Activated CD4-positive, CD25-positive, alpha-beta regulatory T cell (primary cell): ENCODE measurements around the gene TLL2.
"Not testable (repeated sequence)": the region's sequence is repeated elsewhere in the genome, so short reads cannot be mapped to it uniquely, and the experiment has no call there.

Experiments
- DNase-seq, 4 experiments: peaks; one replicate each; lab custom pipeline; 2025; lab: John Stamatoyannopoulos, UW

TLL2 gene

GRCh38 chr10:96513698-96514561 is at the start of gene TLL2:
Gene TLL2 (minus strand): TSS chr10:96513926. CDS start chr10:96513685, 241 bp downstream.
- peak in 1 of 4 experiments; percentile 18 for DNase-seq

DNA sequence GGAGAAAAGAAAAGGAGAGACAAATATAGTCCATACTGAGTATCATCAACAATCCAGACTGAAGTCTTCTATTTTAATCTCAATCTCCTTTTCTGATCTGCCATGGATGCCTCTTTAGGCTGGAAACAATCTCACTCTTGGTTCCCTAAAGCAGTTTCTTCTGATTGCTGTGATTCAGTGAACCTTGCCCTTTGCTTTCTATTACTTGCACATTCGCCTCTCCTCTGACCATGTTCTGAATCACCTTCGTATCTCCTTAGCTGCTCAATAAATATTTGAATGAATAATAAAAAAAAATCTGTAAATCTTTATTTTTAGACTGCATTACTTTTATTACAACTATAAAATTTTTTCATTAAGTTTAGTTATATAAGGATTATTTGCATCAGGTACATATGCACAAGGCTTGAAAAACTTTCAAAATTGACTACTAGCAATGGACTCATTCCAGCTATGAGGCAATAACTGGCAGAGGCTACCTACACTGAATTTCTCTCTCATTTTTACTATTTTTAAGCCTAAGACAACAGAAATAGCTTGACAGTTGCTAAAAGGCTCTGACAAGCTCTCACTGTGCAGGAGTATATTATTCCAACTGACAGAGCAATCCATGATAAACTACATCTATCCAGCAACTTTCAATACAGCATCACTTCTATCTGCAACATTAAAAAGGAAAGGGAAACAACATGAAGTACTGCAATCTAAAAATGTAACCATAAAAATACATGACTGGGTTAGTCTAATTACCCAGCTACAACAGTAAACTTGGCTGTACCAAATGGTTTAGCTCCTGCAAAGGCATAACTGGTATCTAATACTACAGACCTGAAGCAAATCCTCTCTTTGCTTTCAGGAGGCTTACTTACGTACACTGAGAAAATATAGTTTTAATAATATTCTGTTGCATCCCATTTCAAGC is 47.5 kb upstream of the TLL2 start:
- no peak for DNase-seq

DNA sequence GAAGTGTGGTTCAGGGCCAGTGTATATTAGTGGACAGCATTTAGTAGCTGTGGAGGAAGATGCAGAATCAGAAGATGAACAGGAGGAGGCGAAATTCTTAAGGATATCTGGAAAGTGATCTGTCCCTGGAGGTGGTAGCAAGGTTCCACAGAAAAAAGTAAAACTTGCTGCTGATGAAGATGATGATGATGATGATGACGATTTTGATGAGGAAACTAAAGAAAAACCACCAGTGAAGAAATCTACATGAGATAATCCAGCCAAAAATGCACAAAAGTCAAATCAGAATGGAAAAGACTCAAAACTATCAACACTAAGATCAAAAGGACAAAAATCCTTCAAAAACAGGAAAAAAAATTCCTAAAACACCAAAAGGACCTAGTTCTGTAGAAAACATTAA is 46.8 kb upstream of the TLL2 start:
- no peak for DNase-seq

DNA sequence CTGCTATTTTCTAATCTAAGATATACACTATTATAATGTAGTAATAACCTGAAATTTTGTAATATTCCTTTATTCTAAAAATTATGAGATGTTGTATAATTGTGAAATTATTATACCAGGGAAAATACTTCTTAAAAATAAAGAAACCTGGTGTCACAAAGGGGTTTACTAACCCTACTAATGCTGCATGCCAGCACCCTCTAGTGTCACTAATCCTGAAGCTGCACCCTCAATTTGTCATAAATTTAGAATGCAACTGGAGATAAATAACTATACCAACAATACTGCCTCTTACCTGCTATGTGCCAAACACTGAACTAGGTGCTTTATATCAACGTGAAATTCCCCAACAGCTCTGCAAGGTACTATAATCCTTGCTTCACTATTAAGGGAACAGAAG is 42.3 kb upstream of the TLL2 start:
- DNase-seq: no peak

DNA sequence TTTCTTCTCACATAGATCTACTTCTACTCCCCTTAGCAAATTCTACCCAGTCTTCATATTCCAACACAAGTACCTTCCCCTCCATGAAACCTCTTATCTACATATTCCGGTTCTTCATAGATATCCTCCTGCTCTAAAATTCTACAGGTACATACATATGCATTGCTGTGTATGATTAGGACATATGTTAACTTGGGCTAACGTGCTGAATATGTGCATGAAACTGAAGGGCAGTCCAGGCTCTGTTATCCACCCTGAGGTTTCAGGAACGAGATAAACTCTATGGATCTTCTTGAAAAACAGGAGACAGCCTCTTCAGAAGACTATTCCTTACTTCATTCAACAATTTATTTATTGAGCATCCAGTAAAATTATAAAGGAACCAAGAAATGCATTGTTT is 41.6 kb upstream of the TLL2 start:
- no peak for DNase-seq

DNA sequence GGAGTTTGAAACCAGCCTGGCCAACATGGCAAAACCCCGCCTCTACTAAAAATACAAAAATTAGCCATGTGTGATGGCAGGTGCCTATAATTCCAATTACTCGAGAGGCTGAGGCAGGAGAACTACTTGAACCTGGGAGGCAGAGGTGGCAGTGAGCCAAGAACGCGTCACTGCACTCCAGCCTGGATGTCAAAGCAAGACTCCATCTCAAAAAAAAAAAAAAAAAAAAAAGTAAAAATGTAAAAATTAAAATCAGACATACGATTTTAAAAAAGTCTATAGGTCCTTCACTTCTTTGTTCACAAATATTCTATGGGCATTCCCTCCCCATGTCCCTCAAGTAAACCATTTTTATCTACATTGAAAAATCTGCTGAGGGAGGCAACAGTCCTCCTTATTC is 34.9 kb upstream of the TLL2 start:
- DNase-seq: no peak

DNA sequence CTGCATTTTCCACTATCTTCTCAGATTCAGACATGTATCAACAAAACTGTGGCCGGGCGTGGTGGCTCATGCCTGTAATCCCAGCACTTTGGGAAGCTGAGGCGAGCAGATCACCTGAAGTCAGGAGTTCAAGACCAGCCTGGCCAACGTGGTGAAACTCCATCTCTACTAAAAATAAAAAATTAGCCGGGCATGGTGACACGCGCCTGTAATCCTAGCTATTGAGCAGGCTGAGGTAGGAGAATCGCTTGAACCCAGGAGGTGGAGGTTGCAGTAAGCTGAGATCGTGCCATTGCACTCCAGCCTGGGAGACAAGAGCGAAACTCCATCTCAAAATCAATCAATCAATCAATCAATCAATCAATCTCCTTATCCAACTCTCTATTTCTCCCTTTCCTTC is 31.8 kb upstream of the TLL2 start:
- DNase-seq: not testable (repeated sequence)

GRCh38 chr10:96541921-96542320 is 28.2 kb upstream of the TLL2 start:
- DNase-seq: no peak

- DNase-seq: no peak
These were observed 26.5 kb upstream of the TLL2 start for GRCh38 chr10:96540240-96540639.

DNA sequence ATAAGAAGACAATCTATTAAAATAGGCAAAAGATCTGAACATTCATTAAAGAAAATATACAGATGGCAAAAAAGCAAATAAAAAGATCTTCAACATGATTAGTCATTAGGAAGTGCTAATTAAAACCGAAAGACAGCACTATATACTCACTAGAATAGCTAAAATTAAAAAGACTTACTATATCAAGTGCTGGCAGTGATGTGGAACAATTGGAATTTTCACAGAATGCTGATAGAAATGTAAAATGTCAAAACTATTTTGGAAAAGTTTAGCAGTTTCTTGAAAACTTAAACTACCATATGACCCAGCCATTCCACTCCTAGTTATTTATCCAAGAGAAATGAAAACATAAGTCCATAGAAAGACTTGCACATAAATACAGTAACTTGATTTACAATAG is 25.0 kb upstream of the TLL2 start:
- no peak for DNase-seq

DNA sequence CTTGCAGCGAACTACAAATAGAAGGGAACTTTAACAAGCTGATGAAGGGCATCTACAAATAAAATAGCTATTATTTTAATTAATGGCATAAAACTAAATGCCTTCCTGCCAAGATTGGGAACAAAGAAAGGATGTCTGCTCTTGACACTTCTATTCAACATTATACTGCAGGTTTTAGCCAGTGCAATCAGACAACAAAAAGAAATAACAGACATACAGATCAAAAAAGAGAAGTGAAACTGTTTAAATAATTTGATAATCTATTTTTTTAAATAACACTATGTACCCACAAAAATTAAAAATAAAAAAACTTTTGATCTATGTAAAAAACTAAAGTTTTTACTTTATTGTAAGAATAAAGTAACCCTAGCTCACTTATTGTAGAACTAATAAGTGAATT is 22.4 kb upstream of the TLL2 start:
- no peak for DNase-seq

DNA sequence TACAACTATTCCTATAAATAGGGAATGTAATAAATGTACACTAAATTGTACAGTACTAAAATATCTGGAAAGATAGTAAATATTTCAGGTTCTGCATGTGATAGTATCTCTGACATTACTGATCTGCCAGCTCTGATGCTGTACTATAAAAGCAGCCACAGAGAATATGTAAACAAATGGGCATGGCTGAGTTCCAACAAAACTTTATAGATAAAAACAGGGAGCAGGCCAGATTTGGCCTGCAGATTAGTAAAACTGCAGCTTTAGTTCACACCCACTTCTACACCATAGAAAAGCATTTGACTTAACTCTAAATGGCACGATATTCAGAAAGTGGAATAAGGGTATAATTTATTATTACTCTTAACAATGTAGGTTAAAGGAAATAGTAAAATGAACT is 18.8 kb upstream of the TLL2 start:
- no peak for DNase-seq

- DNase-seq: no peak
These were observed 16.0 kb upstream of the TLL2 start for GRCh38 chr10:96529634-96530279.

- DNase-seq: no peak
These were observed 11.0 kb upstream of the TLL2 start for GRCh38 chr10:96524741-96525140.

- no peak for DNase-seq
These were observed 3.6 kb upstream of the TLL2 start for GRCh38 chr10:96517284-96517683.

GRCh38 chr10:96516337-96516736 is 2.6 kb upstream of the TLL2 start:
- DNase-seq: no peak

DNA sequence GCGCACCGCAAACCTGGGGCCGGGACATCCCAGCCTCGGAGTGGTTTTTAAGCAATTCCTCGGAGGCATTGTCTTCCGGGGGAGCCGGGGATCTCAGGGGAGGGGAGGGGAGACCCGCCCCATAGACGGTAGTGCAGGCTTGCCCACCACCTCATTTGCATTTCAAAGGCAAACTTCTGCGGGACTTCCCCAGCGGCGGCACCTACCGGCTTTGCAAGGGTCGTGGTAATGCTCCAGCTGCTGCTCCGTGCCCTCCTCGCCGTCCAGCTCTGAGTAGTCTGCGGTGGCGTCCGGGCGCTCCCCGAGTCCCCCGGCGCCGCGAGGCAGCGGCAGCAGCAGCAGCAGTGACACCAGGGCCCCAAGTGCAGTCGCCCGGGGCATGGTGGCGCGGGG is 425 bp downstream of the TLL2 start:
- DNase-seq: no peak

DNA sequence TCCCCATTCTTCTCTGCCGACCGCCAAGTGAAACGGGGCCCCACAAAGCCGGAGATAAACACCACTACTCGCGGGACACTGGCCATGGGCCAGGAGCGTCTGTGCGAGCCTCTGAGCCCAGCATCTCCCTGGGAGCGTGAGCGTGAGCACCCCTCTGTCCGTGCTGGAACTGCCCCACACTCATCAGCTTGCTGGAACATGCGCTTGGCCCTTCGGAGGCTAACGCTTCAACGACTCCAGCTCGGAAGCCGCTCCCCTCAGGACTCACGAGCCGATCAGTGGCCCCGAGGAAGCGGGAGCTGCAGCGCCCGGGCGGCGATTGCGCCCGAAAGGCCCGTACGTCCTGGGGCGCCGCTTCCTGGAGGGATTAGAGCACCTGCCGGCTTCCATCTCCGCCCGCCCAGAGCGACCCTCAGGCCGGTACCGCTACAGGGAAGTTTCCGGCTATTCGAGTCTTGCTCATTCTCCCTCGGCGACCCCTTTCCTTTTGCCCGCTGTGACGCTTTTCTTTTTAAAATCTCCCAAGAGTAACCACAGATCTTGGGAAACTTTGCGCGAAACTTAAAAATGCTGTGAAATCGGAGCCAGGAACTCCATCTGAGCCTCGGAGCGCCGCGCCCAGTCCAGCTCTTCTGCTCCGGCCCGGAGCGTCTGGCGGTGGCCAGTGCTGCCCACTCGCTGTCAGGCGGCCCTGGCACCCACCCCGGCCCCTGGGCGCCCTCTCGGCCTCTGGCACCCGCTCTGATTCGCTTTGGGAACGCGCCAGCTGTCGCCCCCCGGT is 1.0 kb downstream of the TLL2 start:
- DNase-seq: no peak

GRCh38 chr10:96511044-96511945 is 2.4 kb downstream of the TLL2 start:
- DNase-seq: no peak

- DNase-seq: no peak
These were observed 4.6 kb downstream of the TLL2 start for GRCh38 chr10:96509017-96509641.
